ENCODE data around the gene SLC35A2. TPM values are rescaled to one million over a fixed set of nuclear protein-coding genes. Genes with fewer than 3 reads are reported as not detected.
A peak's percentile ranks its signal among the peaks of the same experiment; 100 is the strongest.
"Not testable (repeated sequence)": the region's sequence is repeated elsewhere in the genome, so short reads cannot be mapped to it uniquely, and the experiment has no call there.

SLC35A2 gene
- total RNA-seq, 2 donors from 2014 or later, result 12.5 to 20.1 TPM

DNA sequence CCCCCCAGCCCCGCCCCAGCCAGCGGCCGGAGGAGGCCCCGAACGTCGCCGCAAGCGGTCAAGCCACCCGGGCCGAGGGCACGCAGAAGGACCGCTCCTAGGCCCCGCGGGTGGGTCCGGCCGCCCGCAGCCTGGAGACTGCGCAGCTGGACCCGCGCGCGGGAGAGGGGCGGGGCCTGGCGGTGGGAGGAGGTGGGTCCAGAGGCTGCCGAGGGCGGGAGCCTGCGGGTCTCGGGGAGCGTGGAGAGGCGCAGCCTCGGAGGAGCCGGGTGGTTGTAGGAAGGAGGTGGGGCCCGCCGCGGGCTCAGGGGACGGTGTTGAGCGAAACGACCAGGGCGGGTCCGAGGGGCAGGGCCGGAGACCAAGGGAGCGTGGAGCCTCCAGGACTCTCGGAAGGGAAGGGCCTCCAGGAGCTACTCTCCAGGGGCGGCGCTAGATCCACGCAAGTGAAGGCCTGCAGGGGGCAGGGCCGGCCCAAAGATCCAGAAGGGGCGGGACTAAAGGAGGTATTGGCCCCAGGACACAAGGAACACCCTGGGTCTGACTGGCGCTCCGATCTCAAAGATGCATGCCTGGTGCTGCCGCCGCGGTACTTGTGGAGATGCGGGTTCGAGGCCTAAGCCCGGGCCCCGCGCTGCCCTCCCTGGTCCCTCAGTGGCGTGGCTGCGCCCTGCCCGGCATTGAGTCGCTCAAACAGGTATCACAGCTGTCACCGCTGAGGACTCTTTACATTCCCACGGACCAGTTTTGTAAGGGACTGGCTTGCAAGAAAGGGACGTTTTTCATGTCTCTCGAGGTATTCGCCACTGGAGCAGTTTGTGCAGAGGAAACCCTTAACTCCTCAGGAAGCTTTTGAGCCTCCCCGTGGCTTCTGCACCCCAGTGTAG lies 19.8 kb downstream of the SLC35A2 start:
- Histone ChIP-seq H3K27me3 (no peaks in the 10 kb centered on the region), H3K4me1 (peaks cover 14% of the 10 kb centered on the region), H3K4me3 (peak overlapping the region; percentile 22 to 25), H3K9me3 (no peaks in the 10 kb centered on the region), H3K36me3 (replicated peaks in 1 of 2; ENCODE audit: insufficient read depth in 1 of 2, low read depth in 2 of 2) (no peaks in the 10 kb centered on the region), H3K27ac (peak overlapping the region; percentile 45 to 75 (median 58))
- TF ChIP-seq, protein P1, sequence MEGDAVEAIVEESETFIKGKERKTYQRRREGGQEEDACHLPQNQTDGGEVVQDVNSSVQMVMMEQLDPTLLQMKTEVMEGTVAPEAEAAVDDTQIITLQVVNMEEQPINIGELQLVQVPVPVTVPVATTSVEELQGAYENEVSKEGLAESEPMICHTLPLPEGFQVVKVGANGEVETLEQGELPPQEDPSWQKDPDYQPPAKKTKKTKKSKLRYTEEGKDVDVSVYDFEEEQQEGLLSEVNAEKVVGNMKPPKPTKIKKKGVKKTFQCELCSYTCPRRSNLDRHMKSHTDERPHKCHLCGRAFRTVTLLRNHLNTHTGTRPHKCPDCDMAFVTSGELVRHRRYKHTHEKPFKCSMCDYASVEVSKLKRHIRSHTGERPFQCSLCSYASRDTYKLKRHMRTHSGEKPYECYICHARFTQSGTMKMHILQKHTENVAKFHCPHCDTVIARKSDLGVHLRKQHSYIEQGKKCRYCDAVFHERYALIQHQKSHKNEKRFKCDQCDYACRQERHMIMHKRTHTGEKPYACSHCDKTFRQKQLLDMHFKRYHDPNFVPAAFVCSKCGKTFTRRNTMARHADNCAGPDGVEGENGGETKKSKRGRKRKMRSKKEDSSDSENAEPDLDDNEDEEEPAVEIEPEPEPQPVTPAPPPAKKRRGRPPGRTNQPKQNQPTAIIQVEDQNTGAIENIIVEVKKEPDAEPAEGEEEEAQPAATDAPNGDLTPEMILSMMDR (IDR thresholded peaks at IDR 0.05), result peak in 6 of 7 experiments; percentile 22 to 71 (median 63)
- peak; percentile 20 to 48 (median 39) for TF ChIP-seq POLR2A (IDR thresholded peaks at IDR 0.05)
- 2% methylated on average over 39 of the region's 68 CpGs; no CpG with 5 or more reads in 1 of the 2 donors for WGBS, 2 donors
- intact Hi-C loops (cut with DNase I), result no loop called here
- ATAC-seq, result peak; percentile 95
- DNase-seq, result peak; percentile 88 to 92 (median 90)

DNA sequence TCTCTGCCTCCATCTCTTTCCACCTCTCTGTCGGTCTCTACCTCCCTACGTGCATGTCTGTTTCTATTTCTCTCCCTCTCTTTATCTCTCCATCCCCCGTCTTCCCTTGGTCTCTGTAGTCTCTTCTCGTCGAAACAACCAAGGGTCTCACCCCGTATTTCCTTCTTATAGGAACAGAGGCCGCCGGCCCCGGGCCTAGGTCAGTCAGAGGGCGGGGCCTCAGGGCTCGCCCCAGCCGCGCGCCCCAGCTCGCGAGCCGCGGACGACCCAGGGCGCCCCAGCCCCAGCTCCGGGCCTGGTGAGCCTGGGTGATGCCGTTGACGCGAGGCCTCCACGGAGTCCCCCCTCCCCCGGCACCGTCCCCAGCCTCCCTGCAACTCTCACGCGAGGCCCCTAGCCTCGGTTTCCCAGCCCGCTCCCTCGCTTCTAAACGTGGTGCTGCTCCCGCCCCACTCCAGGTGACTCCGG lies 20.5 kb downstream of the SLC35A2 start:
- DNase-seq (no peak), ATAC-seq (peak; percentile 40)
- Histone ChIP-seq H3K9me3 (no peaks in the 10 kb centered on the region), H3K27me3 (no peaks in the 10 kb centered on the region), H3K4me1 (peaks cover 8% of the 10 kb centered on the region), H3K36me3 (replicated peaks in 1 of 2; ENCODE audit: insufficient read depth in 1 of 2, low read depth in 2 of 2) (no peaks in the 10 kb centered on the region), H3K4me3 (peak overlapping the region; percentile 22 to 25), H3K27ac (peak overlapping the region in 3 of 4 donors; percentile 47 to 75 (median 68))
- TF ChIP-seq POLR2A (IDR thresholded peaks at IDR 0.05), result no peak
- TF ChIP-seq, protein P1 (IDR thresholded peaks at IDR 0.05), result no peak
- intact Hi-C loops (cut with DNase I), result no loop called here
- 0 to 3% methylated on average over 5 to 6 of the region's 35 CpGs for WGBS, 2 donors

DNA sequence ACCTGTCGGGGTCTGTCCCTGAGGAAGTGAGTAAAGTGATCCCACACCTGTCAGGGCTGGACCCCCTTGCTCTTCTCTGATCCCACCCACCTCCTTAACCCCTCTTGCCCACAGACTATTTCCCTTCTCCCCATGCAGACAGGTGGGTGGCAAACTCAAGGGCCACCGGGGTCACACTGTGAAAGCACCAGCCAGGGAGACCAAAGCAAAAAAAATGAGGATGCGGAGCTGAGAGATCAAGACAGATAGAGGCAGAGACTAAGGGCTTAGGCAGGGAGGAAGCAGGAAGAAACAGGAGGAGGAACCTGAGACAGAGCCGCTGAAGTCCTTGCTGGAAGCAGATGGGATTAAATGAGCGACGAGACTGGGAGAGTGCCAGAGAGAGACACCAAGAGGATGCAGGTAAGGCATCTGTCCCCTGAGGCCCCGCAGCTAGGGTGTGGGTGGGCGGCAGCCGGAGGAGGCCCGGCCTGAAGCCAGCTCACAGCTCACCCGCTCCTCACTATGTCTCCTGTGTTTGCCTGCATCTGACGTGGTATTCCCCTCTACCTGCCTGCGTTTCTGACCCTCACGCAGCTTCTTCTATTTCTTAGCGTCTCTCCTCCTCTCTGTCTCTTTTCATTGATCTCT lies 21.0 kb downstream of the SLC35A2 start:
- 25 to 40% methylated on average over 10 to 13 of the region's 15 CpGs for WGBS, 2 donors
- Histone ChIP-seq H3K36me3 (replicated peaks in 1 of 2; ENCODE audit: insufficient read depth in 1 of 2, low read depth in 2 of 2) (no peaks in the 10 kb centered on the region), H3K4me1 (peaks cover 5% of the 10 kb centered on the region), H3K9me3 (no peaks in the 10 kb centered on the region), H3K27me3 (no peaks in the 10 kb centered on the region), H3K27ac (peak overlapping the region in 2 of 4 donors; percentile 68 to 75), H3K4me3 (no peak overlapping the region)
- DNase-seq (no peak), ATAC-seq (no peak)
- TF ChIP-seq, protein P1 (IDR thresholded peaks at IDR 0.05), result no peak
- no peak for TF ChIP-seq POLR2A (IDR thresholded peaks at IDR 0.05)
- intact Hi-C loops (cut with DNase I), result no loop called here

DNA sequence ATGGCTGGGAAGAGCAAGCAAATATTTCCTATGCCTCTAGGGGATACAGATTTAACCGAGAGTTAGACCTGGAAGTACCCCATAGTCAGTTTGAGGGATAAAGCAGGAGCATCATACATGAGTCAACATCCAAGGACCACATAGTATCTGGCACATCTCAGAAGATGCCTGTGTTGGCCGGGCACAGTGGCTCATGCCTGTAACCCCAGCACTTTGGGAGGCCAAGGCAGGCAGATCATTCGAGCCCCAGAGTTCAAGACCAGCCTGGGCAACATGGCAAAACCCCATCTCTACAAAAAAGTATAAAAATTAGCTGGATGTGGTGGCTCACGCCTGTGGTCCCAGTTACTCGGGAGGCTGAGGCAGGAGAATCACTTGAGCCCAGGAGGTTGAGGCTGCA lies 24.9 kb downstream of the SLC35A2 start:
- H3K4me1 ChIP-seq; H3K27me3 ChIP-seq; H3K27ac ChIP-seq; ATAC-seq; DNase-seq; H3K4me3 ChIP-seq; H3K9me3 ChIP-seq; intact Hi-C loops (cut with DNase I); H3K36me3 ChIP-seq (replicated peaks in 1 of 2; ENCODE audit: insufficient read depth in 1 of 2, low read depth in 2 of 2): not testable (repeated sequence)
- WGBS, 2 donors, result 60 to 77% methylated on average over 1 to 4 of the region's 5 CpGs

DNA sequence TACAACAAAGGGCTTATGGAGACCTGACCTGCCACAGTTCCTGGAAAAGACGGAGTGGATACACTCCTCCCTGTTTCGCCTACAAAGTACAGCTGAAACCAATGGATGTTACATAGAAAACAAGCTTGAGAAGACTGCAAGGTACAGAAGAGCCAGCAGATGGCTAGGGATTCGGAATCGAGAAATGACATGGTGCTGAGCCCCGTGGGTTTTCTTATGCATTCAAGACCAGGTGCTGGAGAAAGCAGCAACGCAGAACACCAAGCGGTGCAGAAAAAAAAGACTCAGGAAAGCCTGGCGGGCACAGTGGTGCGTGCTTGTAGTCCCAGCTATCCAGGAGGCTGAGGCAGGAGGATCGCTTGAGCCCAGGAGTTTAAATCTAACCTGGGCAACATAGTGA lies 27.7 kb downstream of the SLC35A2 start:
- H3K9me3 ChIP-seq, result no peaks in the 10 kb centered on the region
- no peak overlapping the region for H3K27ac ChIP-seq
- ATAC-seq (no peak), DNase-seq (no peak)
- no peak overlapping the region for H3K4me3 ChIP-seq
- WGBS, 2 donors, result 49 to 58% methylated on average over 10 of the region's 10 CpGs
- no peak for TF ChIP-seq POLR2A (IDR thresholded peaks at IDR 0.05)
- TF ChIP-seq, protein P1 (IDR thresholded peaks at IDR 0.05), result no peak
- intact Hi-C loops (cut with DNase I), result no loop called here
- H3K36me3 ChIP-seq (replicated peaks in 1 of 2; ENCODE audit: insufficient read depth in 1 of 2, low read depth in 2 of 2), result no peaks in the 10 kb centered on the region
- no peaks in the 10 kb centered on the region for H3K4me1 ChIP-seq
- H3K27me3 ChIP-seq, result no peaks in the 10 kb centered on the region

DNA sequence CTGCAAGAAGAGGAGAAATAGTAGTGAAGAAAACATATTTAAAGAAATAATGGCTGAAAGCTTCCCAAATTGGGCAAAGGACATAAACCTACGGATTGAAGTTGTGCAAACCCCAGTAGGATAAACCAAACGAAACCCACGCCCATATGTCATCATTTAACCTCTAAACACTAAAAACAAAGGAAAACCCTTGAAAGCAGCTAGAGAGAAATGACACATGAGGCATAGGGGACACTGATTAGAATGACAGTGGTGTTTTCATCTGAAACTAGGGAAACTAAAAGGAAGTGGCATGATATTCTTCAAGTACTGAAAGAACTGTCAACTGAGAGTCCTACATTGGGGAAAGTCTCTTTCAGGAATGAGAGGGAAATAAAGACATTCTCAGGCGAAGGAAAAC lies 34.5 kb downstream of the SLC35A2 start:
- ATAC-seq, result not testable (repeated sequence)

DNA sequence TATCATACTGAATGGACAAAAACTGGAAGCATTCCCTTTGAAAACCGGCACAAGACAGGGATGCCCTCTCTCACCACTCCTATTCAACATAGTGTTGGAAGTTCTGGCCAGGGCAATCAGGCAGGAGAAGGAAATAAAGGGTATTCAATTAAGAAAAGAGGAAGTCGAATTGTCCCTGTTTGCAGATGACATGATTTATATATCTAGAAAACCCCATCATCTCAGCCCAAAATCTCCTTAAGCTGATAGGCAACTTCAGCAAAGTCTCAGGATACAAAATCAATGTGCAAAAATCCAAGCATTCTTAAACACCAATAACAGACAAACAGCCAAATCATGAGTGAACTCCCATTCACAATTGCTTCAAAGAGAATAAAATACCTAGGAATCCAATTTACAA lies 39.4 kb downstream of the SLC35A2 start:
- H3K9me3 ChIP-seq; intact Hi-C loops (cut with DNase I); ATAC-seq; H3K27me3 ChIP-seq; DNase-seq; H3K27ac ChIP-seq; H3K4me3 ChIP-seq; H3K4me1 ChIP-seq; H3K36me3 ChIP-seq (replicated peaks in 1 of 2; ENCODE audit: insufficient read depth in 1 of 2, low read depth in 2 of 2): not testable (repeated sequence)
- WGBS, 2 donors, result 14 to 40% methylated on average over 1 of the region's 2 CpGs

More for the DNA sequence above, 34.5 kb downstream of the SLC35A2 start:
- H3K4me1 ChIP-seq; intact Hi-C loops (cut with DNase I); H3K4me3 ChIP-seq; H3K27me3 ChIP-seq; H3K27ac ChIP-seq; DNase-seq; H3K9me3 ChIP-seq; H3K36me3 ChIP-seq (replicated peaks in 1 of 2; ENCODE audit: insufficient read depth in 1 of 2, low read depth in 2 of 2): not testable (repeated sequence)
- WGBS, 2 donors, result 45 to 56% methylated on average over 3 to 4 of the region's 4 CpGs

All from body of pancreas (tissue), 4 donors.